ENCODE results near the gene SHBG. TPM values are rescaled to one million over a fixed set of nuclear protein-coding genes. Genes with fewer than 3 reads are reported as not detected.

Gene SHBG
- total and polyA plus RNA-seq, 10 of the 15 experiments (the other 5 are each of a cell fraction or from before 2014, with no cell fraction given) = not detected

DNA sequence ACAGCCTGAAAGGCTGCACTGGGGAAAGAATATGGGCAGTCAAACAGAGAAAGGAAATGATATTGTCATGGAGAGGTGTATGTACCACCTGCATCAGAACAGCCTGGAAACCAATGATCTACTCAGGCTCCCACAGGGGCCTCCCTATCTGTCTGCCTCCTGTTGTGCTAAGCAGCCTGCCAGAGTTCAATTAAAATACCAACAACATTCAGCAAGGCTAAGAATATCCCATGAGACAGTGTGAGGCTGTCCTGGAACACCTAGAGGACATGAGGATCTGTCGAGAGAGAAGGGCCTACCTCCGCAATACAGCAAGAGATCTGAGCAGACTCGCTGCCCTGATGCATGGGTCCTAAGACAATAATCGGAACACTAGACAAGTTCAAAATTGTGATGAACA, 23.7 kb upstream of the SHBG start:
- ChIA-PET POLR2A (no interaction called here), SMC1A (ENCODE audit: uncharacterized antibody, unreplicated experiment) (interaction anchor here (1.1 kb wide), 1 partner anchor 22 kb away, joined by 3 read pairs; the partner anchor contains the start of gene MPDU1), RAD21 (ENCODE audit: unreplicated experiment) (no interaction called here), CTCF (no interaction called here)
- no peaks in the 10 kb centered on the region for H3K9me3 ChIP-seq (replicated peaks; ENCODE audit: control insufficient read depth, insufficient read depth, low read length)
- peaks cover 0 to 7% of the 10 kb centered on the region in 2 experiments; a peak in 2 of 4 replicates for H3K36me3 ChIP-seq (ENCODE audit: control insufficient read depth in 2 of 2, insufficient read depth in 2 of 2, low read length in 1 of 2)
- TF ChIP-seq, protein P1, sequence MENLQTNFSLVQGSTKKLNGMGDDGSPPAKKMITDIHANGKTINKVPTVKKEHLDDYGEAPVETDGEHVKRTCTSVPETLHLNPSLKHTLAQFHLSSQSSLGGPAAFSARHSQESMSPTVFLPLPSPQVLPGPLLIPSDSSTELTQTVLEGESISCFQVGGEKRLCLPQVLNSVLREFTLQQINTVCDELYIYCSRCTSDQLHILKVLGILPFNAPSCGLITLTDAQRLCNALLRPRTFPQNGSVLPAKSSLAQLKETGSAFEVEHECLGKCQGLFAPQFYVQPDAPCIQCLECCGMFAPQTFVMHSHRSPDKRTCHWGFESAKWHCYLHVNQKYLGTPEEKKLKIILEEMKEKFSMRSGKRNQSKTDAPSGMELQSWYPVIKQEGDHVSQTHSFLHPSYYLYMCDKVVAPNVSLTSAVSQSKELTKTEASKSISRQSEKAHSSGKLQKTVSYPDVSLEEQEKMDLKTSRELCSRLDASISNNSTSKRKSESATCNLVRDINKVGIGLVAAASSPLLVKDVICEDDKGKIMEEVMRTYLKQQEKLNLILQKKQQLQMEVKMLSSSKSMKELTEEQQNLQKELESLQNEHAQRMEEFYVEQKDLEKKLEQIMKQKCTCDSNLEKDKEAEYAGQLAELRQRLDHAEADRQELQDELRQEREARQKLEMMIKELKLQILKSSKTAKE (IDR thresholded peaks at IDR 0.05; ENCODE audit: low read depth, poor library complexity, severe bottlenecking) = no peak
- TF ChIP-seq ZNF207 (IDR thresholded peaks at IDR 0.05; ENCODE audit: borderline replicate concordance) (no peak), NR2F1 (conservative IDR thresholded peaks at IDR 0.05) (no peak), KAT2A (conservative IDR thresholded peaks at IDR 0.05; ENCODE audit: control insufficient read depth, low read depth, low read length) (no peak), CHD2 (IDR thresholded peaks at IDR 0.05; ENCODE audit: borderline replicate concordance, low read depth, low read length) (no peak), RELA (IDR thresholded peaks at IDR 0.05; ENCODE audit: borderline replicate concordance, partially characterized antibody) (no peak), KDM1A (IDR thresholded peaks at IDR 0.05; ENCODE audit: borderline replicate concordance) (no peak)
- TF ChIP-seq, protein P2, sequence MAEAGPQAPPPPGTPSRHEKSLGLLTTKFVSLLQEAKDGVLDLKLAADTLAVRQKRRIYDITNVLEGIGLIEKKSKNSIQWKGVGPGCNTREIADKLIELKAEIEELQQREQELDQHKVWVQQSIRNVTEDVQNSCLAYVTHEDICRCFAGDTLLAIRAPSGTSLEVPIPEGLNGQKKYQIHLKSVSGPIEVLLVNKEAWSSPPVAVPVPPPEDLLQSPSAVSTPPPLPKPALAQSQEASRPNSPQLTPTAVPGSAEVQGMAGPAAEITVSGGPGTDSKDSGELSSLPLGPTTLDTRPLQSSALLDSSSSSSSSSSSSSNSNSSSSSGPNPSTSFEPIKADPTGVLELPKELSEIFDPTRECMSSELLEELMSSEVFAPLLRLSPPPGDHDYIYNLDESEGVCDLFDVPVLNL (IDR thresholded peaks at IDR 0.05; ENCODE audit: low read depth, low read length) = no peak
- TF ChIP-seq, protein P3, sequence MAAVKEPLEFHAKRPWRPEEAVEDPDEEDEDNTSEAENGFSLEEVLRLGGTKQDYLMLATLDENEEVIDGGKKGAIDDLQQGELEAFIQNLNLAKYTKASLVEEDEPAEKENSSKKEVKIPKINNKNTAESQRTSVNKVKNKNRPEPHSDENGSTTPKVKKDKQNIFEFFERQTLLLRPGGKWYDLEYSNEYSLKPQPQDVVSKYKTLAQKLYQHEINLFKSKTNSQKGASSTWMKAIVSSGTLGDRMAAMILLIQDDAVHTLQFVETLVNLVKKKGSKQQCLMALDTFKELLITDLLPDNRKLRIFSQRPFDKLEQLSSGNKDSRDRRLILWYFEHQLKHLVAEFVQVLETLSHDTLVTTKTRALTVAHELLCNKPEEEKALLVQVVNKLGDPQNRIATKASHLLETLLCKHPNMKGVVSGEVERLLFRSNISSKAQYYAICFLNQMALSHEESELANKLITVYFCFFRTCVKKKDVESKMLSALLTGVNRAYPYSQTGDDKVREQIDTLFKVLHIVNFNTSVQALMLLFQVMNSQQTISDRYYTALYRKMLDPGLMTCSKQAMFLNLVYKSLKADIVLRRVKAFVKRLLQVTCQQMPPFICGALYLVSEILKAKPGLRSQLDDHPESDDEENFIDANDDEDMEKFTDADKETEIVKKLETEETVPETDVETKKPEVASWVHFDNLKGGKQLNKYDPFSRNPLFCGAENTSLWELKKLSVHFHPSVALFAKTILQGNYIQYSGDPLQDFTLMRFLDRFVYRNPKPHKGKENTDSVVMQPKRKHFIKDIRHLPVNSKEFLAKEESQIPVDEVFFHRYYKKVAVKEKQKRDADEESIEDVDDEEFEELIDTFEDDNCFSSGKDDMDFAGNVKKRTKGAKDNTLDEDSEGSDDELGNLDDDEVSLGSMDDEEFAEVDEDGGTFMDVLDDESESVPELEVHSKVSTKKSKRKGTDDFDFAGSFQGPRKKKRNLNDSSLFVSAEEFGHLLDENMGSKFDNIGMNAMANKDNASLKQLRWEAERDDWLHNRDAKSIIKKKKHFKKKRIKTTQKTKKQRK (IDR thresholded peaks at IDR 0.05; ENCODE audit: low read depth, low read length) = no peak
- H3K4me1 ChIP-seq (ENCODE audit: control insufficient read depth, insufficient read depth, low read length) = no peaks in the 10 kb centered on the region
- ATAC-seq (no peak), FAIRE-seq (no peak), DNase-seq (ENCODE audit: low read depth, low spot score) (no peak)
- BruUV-seq (replicated peaks) = no TSS peak
- peaks cover 5% of the 10 kb centered on the region; the same call in 1 of the 2 replicates for H3K79me2 ChIP-seq (ENCODE audit: control insufficient read depth, insufficient read depth, low read length)
- in situ Hi-C loops (cut with MboI) = no loop called here
- H3K9ac ChIP-seq (ENCODE audit: control insufficient read depth, insufficient read depth, low read length) = no peak overlapping the region
- intact Hi-C loops (cut with micrococcal nuclease; ENCODE audit: unreplicated experiment) = no loop called here
- H2AFZ ChIP-seq (ENCODE audit: control insufficient read depth, low read depth, low read length) = no peak overlapping the region
- H3K4me2 ChIP-seq (ENCODE audit: control insufficient read depth, insufficient read depth) = no peak overlapping the region
- no peaks in the 10 kb centered on the region for H3K27me3 ChIP-seq (replicated peaks in 1 of 2; ENCODE audit: control insufficient read depth in 2 of 2, insufficient read depth in 2 of 2, low read length in 1 of 2)
- 92% methylated on average over 4 of the region's 4 CpGs for WGBS (ENCODE audit: insufficient coverage, insufficient replicate concordance, low lambda C conversion rate, missing lambda C conversion rate)
- H3K4me3 ChIP-seq = no peak overlapping the region
- no peak overlapping the region for H3K27ac ChIP-seq (ENCODE audit: control insufficient read depth, insufficient read depth)
- H4K20me1 ChIP-seq (ENCODE audit: control insufficient read depth, insufficient read depth) = no peaks in the 10 kb centered on the region
